HK-2 (cell line): ENCODE data around the gene EFHC2.

Experiments
- DNase-seq: peaks from one replicate; pipeline ENCODE4 v3.0.0-alpha.2; 2018; ENCODE audit not compliant: unreplicated experiment

Gene EFHC2, protein sequence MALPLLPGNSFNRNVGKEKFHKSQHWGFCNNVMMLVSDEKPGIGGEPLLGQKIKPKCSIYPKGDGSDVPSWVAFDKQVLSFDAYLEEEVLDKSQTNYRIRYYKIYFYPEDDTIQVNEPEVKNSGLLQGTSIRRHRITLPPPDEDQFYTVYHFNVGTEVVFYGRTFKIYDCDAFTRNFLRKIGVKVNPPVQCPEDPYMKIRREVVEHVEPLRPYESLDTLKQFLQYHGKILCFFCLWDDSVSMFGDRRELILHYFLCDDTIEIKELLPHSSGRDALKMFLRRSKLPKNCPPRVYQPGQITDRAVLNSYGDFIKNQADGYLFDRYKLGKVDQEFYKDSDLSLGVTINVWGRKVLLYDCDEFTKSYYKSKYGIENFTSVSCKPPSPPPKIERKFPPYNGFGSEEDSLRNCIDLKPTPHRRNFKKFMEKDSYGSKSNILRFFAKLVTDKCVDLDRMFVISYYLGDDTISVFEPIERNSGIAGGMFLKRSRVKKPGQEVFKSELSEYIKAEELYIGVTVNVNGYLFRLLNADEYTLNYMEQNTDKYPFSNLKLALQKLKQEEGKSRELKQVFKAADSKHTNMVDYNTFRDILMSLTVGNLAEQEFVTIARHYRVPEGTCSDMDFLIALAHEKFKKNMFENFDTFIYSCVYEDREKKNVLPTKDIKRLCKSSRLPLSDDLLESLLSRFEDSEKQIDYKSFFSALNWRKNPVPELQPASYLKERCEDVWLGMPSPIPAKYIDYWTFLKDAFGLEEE

DNA sequence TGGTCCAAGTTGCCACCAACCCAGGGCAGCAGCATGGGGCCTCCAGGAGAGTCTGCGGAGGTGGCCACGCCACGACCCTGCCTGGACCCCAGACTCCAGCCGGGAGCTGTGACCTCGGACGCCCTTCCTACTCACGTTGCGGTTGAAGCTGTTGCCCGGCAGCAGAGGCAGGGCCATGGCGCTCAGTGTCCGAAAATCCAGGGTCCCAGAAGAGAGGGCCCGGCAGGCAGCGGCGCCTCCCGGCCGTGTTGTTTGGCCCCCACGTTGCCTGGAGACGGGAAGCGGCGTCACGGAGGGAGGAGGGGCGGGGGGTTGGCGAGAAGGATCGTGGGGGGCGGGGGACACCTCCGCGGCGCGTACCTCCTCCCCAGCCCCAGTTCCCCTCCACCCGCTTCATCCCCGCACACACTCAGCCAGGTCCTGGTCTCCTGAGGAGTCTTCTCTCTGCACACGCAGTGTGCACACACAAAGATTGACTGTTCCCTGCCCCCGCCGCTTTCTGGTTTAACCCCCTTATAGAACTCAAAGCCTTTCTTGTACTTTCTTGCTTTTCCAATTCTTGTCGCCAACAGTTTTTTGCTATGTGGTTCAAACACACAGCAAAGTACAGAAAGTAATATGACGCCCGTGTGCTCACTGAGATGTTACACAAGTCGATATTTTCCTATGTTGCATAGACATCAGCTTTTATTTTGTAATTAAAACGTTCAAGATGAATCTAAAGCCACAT lies at the start of gene EFHC2:
EFHC2 (minus strand) TSS at position 261 of the 730 bp plus-strand sequence; CDS start at position 177, 84 bp downstream.
- no peak for DNase-seq

DNA sequence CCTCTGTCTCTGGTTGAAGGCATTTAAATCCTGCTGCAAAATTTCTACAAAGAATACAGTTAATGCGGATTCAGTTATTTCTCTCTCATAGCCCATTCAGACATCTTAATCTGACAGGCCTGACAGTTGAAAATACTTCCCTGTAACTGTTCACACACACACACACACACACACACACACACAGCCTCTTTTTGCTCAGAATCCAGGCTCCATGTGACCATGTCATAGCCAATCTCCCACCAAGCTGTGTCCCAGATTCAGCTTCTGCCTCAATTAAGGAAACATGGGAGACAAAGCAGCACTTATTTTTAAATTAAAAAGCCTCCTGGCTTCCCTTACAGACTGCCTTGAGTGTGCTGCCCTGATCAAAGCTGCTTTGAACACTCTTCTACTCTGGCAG lies 49.3 kb upstream of the EFHC2 start:
- no peak for DNase-seq

DNA sequence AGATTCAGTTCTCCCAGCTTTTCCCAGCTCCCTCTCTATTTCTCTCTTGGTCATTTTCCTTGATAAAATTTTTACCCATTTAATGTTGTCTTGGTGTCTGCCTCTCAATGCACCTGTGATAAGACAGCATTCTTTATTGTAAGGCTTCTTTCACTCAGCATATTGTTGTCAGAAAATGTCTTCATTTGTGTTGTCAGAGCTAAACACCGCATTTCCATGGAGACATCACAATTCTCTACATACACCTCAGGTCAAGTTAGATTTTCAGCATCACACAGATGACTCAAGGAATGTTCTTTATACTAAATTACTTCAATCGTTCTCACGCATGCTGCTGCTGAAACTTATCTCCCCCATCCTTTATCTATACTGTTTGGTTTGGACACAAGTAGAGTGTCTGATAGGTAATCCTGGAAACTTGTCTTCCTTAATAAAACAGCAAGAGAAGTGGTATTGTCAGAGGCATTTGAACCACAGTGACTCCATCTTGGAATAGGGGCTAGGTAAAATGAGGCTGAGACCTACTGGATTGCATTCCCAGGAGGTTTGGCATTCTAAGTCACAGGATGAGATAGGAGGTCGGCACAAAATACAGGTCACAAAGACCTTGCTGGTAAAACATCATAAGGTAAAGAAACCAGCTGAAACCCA lies 41.3 kb upstream of the EFHC2 start:
- DNase-seq: no peak

DNA sequence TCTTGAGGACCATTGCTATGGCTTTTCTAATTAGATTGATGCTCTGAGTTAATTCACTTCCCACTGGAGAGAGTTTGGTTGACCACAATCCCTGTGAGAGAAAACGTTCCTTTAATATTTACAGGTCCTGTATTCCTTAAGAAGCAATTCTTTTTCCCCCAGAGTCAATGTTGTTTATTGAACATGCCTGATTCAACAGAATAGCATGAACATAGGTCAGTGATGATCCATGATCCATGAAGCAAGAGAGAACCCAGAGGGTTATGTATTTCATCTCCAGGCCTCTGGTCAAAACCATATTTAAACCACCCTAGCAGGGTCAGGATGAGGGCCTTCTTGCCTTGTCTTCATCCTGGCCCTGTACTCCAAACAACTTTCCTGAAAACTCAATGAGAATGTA lies 39.4 kb upstream of the EFHC2 start:
- DNase-seq: no peak

DNA sequence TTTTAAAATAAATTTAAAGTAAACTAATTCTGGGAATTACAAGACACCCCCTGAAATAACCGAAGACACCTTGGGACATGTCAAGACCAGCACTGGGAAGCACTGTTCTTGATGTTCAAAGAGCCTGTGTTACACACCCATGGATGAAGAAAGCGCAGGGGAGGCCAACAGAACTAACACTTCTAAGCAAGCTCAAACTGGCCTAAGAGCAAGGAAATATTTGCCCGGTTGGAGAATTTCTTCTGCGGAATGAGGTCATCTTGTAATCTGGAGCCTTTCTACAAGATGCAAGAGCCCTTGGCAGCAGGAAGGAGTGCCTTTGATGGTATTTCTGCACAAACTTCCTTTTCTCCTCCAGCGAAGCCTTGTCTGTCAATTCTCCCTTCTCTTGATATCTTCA lies 9.3 kb upstream of the EFHC2 start:
- DNase-seq: no peak

DNA sequence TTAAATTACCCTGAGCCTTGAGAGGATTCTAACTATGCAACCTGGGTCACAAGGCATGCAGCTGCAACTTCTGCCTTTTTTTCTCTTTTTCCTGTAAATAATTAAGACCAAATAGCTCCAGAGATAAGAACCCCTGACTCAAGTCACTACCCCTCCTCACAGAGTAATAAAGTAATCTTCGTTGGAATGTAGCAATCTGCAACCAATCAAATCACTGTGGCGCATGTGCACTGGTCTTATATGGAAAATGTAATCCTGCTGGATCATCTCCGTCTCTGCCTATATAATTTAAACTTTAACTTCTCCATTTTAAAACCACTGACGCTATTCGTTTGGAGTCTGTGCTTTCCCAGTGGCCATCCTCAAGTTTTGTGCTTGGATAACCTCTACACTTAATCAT lies 6.1 kb upstream of the EFHC2 start:
- no peak for DNase-seq

DNA sequence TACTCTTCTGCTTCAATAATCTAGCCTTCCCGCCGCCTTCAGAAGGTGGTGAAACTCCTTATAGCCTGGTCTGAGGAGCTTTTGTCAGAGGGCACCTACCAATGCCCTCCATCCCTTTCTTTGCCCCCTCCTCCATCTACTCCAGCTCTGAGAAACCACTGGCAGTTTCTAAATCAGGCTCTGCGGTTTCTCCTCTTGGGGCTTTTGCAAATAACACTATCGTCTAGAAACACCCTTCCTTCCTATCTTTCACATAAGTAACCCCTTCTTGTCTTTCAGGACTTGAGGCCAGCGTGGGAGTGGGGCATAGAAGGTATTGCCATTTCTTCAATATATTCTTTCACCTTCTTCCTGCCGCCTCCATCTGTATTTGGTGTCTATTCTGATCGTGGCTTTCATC lies 1.2 kb upstream of the EFHC2 start:
- no peak for DNase-seq

DNA sequence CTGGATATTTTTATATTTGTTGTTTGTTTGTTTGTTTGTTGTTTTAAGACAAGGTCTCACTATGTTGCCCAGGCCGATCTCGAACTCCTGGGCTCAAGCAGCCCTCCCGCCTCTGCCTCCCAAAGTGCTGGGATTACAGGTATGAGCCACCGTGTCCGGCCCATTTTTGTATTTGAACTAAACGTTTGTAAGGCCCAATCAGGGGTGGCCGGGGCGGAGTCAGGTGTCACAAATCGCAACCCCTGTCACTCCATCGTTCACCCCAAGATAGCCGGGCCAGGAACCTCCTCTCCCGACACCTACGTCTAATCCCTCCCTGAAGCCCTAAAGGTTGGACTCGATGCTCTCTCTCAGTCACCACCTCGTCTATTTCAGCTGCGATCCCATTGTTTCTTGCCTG lies 722 bp upstream of the EFHC2 start:
- DNase-seq: no peak

DNA sequence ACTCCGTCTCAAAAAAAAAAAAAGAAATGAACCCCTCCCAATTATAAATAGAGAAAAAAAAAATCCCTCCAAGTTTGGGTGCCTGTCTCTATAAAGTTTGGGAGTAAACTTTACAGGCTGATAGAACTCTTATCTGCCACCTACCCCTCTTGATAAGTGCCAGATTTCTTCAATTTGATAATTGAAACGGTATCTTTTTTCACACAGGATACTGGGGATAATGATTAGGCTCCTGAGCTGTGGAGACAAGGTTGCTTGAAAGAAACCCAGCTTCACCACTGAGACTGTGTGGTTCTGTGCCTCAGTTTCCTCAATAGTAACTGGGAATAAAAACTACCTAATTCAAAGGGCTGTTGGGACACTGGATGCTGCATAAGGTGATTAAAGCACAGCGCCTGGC lies 606 bp downstream of the EFHC2 start:
- no peak for DNase-seq

DNA sequence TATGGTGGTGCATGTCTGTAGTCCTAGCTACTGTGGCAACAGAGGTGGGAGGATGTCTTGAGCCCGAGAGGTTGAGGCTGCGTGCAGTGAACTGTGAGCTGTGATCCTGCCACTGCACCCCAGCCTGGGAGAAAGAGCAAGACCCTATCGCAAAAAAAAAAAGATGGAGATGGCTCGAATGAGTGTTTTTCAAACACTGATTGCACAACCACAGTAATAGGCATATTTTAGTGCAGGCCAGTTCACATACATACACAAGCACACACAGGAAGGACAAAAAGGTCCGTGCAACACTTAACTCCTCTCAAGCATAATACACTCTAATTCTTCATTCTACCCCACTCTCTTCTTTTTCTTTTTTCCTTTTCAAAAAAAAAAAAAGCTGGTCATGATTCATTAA lies 5.1 kb downstream of the EFHC2 start:
- no peak for DNase-seq

DNA sequence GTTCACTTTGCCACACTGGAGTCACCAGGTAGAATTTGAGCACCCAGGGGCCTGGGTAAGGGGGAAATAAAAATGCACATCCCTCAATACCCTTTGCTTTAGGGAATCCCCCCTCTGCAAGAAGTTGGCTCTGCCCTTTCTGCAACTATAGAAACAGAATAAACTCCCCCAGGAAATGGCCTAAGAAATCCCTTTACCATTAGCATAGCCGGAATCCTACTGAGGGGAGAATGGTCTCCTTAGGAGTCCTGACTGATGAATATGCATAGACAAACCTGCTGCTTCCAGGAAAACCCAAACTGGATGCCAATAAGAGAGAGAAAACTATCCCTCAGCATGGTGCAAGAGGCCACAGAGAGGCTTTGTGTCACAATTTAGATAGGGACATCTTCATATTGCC lies 11.0 kb downstream of the EFHC2 start:
- no peak for DNase-seq

DNA sequence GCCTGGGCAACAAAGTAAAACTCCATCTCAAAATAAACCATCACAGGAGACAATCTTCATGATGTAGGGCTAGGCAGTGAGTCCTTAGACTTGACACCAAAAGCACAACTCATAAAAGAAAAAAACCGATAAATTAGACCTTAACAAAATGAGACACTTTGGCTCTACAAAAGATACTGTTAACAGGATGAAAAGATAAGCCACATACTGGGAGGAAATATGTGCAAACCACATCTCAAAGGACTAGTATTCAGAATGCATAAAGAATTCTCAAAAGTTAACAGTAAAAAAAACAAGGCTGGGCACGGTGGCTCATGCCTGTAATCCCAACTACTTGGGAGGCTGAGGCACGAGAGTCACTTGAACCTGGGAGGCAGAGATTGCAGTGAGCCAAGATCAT lies 13.2 kb downstream of the EFHC2 start:
- no peak for DNase-seq

DNA sequence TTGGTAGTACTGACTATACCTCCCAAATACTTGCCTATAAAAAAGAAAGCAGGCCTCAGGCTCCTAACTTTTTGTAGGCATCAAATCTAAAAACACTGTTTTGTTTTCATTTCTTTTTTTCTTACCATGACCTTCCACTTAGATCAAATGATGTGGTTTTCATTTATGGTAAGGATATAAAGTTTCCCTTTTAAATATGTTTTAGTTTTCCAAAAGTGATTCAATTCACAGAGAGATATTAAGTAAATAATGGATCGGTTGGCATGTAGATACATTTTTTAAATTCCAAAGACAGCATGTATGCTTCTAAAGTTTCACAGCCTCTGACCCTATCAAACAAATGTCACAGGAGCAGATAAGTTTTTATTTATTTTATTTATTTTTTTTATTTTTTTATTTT lies 23.9 kb downstream of the EFHC2 start:
- DNase-seq: no peak

DNA sequence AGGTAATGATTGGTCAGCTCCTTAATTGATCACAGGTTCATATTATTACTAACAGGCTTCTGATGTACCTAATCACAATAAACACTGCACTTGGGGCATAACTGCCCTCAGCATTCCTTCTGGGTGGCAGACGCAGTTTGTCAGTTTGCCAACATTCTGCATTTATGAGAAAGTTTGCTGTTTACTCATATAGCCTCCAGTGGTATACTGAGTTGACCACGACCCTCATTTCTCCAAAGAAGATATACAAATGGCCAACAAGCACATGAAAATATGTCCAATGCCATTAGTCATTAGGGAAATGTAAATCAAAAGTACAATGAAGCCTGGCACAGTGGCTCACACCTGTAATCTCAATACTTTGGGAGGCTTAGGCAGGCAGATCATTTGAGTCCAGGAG lies 26.3 kb downstream of the EFHC2 start:
- no peak for DNase-seq

DNA sequence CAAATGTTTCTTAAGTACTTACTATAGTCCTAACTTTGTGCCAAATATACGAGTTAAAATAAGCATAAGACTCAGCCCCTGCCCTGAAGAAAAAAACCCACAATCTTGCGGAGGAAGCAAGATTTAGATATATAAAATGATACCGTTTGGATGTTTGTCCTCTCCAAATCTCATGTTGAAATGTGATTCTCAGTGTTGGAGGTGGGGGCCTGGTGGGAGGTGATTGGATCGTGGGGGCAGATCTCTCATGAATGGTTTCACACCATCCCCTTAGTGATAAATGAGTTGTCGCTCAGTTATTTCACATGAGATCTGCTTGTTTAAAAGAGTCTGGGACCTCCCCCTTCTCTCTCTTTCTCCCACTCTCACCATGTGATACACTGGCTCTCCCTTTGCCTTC lies 28.7 kb downstream of the EFHC2 start:
- no peak for DNase-seq

DNA sequence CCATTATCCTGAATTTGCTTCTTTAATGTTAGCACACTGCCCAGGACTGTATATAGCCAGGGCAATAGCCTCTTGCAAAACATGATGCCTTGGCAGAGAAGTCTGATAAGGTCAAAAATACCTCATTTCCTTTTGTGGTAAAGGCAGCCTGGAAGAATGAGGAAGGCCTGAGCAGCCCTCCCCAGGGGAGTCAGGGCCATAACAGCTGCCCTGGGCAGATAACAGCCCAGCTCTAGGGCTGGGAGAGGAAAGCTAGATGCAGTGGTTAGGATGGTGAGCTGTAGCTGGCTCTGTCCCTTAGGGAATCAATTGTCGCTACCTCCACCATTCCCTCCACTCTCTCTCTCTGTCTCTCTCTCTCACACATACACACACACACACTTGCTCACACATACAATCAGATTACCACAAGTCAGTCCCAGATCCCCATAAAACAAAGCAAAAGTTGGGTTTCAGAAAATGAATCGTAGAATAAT lies 29.2 kb downstream of the EFHC2 start:
- DNase-seq: no peak

DNA sequence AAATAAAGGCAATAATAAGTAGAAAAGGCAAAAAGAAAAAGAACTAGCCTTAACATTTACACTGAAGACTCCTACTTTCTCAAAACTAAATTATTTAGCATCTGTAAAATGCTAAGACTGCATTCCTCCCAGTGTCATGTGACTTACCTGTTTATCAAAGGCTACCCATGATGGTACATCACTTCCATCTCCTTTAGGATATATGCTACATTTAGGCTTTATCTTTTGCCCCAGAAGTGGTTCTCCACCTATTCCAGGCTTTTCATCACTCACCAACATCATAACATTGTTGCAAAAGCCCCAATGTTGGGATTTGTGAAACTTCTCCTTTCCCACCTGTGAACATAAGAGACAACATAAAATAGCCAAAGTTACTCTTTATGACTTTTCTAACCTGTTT lies 31.1 kb downstream of the EFHC2 start:
- no peak for DNase-seq

DNA sequence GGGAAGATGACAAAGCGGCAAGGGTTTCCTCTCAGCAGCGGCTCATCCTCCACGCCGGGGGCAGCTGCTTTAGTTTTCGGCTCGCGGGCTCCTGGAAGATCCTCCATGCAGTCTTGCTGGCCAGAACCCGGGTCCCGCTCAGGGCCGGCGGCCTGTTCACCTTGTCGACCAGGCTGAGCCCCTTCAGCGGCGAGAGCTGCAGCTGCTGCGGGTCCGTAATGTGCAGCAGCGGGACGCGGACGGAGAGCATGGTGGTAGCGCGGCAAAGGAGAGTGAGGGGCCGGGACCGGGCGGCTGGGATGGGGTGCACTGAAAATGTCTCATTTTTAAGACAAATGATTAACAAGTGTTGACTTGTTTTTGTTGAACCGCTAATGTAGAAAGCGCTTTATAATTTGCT lies 33.2 kb downstream of the EFHC2 start:
- DNase-seq: no peak

DNA sequence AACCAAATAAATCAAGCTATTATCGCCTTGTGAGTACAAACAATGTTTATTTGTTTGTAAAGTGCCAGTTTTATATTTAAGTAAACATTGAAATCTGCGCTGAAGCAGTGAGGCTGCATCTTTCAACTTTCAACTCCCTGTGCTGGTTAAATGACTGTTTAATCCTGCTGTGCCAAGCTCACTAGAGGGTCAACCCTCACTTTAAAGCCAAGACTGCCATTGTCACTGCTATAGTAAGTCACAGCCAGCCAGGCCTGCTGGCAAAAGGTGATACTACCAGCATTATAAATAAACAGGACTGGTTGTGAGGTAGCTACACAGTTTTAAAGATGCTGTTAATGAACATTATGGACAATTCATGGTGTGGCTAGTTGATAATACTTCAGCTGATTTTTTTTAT lies 34.6 kb downstream of the EFHC2 start:
- DNase-seq: no peak

DNA sequence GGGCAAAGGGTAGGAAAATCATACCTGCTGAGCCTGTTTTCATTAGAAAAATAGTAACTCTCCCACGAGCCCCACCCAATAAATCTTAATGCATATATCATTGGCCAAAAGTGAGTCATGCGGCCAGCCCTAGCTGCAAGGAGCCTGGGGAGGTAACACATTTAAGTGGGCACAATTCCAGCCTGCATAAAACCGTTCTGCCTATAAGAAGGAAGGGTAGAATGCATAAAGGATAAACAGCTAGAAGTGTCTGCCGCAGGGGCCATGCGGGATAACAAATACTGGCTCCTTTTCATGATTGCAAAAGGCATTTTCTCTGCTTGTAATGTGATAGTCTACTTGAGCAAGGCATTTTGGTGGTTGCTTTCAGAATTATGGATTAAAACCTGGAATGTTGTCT lies 37.1 kb downstream of the EFHC2 start:
- no peak for DNase-seq

DNA sequence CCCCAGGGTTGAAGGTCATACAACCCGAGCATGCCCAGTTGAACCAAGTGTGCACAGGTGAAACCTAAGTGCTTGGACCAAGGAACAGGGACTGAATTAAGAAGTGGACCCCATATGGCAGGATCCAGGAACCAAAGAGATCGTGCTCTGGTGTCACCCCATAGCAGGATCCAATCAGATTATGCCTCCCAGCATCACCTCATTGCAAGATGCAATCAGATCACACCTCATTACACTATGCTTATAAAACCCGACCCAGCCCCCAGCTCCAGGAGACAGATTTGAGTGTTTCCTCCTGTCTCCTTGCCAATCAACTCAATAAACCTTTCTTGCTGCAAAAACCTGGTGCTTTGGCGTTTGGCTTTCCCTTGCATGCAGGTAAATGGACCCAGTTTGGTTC lies 37.6 kb downstream of the EFHC2 start:
- DNase-seq: no peak

DNA sequence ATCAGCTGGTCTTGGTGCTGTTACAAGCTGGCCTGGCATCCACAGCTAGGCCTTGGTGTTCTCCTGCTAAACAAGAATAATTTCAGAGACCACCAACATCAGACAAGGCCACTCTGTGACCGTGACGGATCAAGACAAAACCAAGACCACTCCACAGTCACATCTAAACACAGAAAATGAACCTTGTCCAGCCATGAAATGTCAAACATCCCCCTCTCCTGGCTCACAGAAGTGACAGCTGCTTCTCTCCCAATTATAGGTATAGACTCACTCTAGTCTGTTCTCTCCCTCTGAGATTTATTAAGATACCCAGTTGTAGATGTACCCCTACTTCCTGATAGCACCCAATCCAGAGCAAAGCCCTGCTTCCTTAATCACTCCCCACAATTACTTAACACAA lies 40.4 kb downstream of the EFHC2 start:
- no peak for DNase-seq
